ENCODE data around the gene KCNH1.

The KCNH1 gene

DNA sequence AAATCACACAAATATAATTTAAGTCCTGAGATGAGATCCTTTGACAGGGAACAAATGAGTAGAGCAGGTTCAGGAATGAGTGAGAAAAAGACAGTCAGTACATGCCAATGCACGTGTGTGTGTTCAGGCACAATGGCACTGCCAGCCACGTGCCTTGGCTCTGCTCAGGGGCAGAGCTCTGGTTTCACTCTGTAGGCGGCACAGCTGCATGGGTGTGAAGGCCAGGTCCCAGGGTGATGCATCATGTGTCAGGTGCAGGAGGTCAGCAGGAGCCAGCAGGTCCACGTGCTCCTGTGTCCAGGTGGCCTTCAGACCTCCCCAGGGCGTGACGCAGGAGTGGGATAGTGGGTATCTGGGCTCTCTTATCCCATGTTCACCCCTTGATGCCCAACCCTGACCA is 386.1 kb downstream of the KCNH1 start:
- H4K20me1 ChIP-seq (ENCODE audit: insufficient read depth): no peaks in the 10 kb centered on the region
- no peaks in the 10 kb centered on the region for H3K4me1 ChIP-seq (ENCODE audit: low read depth, poor library complexity, severe bottlenecking)
- H3K27me3 ChIP-seq (ENCODE audit: insufficient read depth, low read depth): no peaks in the 10 kb centered on the region
- no peak overlapping the region for H3K4me2 ChIP-seq
- no peaks in the 10 kb centered on the region for H3K79me2 ChIP-seq (ENCODE audit: insufficient read depth, low read depth)
- TF ChIP-seq, protein P1, sequence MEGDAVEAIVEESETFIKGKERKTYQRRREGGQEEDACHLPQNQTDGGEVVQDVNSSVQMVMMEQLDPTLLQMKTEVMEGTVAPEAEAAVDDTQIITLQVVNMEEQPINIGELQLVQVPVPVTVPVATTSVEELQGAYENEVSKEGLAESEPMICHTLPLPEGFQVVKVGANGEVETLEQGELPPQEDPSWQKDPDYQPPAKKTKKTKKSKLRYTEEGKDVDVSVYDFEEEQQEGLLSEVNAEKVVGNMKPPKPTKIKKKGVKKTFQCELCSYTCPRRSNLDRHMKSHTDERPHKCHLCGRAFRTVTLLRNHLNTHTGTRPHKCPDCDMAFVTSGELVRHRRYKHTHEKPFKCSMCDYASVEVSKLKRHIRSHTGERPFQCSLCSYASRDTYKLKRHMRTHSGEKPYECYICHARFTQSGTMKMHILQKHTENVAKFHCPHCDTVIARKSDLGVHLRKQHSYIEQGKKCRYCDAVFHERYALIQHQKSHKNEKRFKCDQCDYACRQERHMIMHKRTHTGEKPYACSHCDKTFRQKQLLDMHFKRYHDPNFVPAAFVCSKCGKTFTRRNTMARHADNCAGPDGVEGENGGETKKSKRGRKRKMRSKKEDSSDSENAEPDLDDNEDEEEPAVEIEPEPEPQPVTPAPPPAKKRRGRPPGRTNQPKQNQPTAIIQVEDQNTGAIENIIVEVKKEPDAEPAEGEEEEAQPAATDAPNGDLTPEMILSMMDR (conservative IDR thresholded peaks at IDR 0.05; ENCODE audit: low read depth, low read length): no peak
- no peak overlapping the region for H3K27ac ChIP-seq
- H2AFZ ChIP-seq (ENCODE audit: low read depth): no peak overlapping the region
- H3K4me3 ChIP-seq (IDR thresholded peaks at IDR 0.05; ENCODE audit: insufficient read depth, low read depth, low read length): no peak overlapping the region
- no peak overlapping the region for H3K9ac ChIP-seq
- no peaks in the 10 kb centered on the region for H3K36me3 ChIP-seq (ENCODE audit: insufficient read depth)

DNA sequence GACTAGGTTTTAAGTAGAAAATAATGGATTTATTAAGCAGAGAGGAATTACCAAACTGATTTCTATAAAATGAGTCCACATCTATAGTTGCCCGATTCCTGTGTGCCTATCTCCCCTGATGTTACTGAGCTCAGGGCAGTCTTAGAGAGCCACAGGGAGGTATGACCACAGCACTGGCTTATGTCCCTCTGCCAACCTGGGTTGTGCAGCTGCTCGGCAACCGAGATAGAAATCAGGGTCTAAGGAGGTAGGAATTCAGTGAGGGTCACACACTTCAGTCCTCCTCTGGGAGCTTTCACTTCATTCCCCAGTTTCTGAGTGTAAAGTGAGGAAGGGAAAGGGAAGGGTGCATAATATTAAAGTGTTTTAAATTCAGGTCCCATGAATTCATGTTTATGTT is 386.8 kb downstream of the KCNH1 start:
- no peaks in the 10 kb centered on the region for H3K36me3 ChIP-seq (ENCODE audit: insufficient read depth)
- H3K27me3 ChIP-seq (ENCODE audit: insufficient read depth, low read depth): no peaks in the 10 kb centered on the region
- H2AFZ ChIP-seq (ENCODE audit: low read depth): no peak overlapping the region
- no peaks in the 10 kb centered on the region for H3K4me1 ChIP-seq (ENCODE audit: low read depth, poor library complexity, severe bottlenecking)
- no peak overlapping the region for H3K27ac ChIP-seq
- no peak overlapping the region for H3K4me2 ChIP-seq
- no peaks in the 10 kb centered on the region for H4K20me1 ChIP-seq (ENCODE audit: insufficient read depth)
- H3K9ac ChIP-seq: no peak overlapping the region
- TF ChIP-seq, protein P1 (conservative IDR thresholded peaks at IDR 0.05; ENCODE audit: low read depth, low read length): no peak
- no peak overlapping the region for H3K4me3 ChIP-seq (IDR thresholded peaks at IDR 0.05; ENCODE audit: insufficient read depth, low read depth, low read length)
- H3K79me2 ChIP-seq (ENCODE audit: insufficient read depth, low read depth): no peaks in the 10 kb centered on the region

DNA sequence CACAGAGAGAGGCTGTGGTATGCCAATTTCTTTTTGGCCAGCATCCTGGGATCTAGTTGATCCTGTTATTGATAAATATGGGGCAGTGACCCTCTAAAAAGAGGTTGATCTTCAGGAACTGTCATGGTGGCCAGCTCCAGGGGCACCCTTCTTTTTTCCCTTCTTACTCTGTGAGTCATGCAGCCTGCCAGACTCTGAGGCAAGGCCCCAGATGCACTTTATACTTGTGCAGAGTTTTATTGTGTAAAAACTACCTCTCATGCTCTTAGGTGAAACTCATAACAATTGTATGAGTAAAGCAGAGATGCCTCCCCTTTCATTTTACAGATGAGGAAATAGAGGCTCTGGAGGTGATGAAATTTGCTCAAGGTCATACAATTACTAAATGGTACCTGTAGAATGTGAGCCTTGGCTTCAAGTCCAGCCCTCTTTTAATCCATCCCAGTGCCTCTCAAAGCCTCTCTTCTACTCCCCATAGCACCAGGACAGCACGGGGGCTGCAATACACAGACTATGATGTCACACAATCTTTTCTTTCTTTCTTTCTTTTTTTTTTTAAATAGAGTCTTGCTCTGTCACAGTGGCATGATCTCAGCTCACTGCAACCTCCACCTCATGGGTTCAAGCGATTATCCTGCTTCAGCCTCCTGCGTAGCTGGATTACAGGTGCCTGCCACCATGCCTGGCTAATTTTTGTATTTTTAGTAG is 387.8 kb downstream of the KCNH1 start:
- H3K79me2 ChIP-seq (ENCODE audit: insufficient read depth, low read depth): no peaks in the 10 kb centered on the region
- H4K20me1 ChIP-seq (ENCODE audit: insufficient read depth): no peaks in the 10 kb centered on the region
- no peaks in the 10 kb centered on the region for H3K27me3 ChIP-seq (ENCODE audit: insufficient read depth, low read depth)
- H3K4me1 ChIP-seq (ENCODE audit: low read depth, poor library complexity, severe bottlenecking): no peaks in the 10 kb centered on the region
- no peak overlapping the region for H3K4me3 ChIP-seq (IDR thresholded peaks at IDR 0.05; ENCODE audit: insufficient read depth, low read depth, low read length)
- H3K4me2 ChIP-seq: no peak overlapping the region
- H3K36me3 ChIP-seq (ENCODE audit: insufficient read depth): no peaks in the 10 kb centered on the region
- no peak overlapping the region for H3K9ac ChIP-seq
- H3K27ac ChIP-seq: no peak overlapping the region
- no peak overlapping the region for H2AFZ ChIP-seq (ENCODE audit: low read depth)
- TF ChIP-seq, protein P1 (conservative IDR thresholded peaks at IDR 0.05; ENCODE audit: low read depth, low read length): no peak

DNA sequence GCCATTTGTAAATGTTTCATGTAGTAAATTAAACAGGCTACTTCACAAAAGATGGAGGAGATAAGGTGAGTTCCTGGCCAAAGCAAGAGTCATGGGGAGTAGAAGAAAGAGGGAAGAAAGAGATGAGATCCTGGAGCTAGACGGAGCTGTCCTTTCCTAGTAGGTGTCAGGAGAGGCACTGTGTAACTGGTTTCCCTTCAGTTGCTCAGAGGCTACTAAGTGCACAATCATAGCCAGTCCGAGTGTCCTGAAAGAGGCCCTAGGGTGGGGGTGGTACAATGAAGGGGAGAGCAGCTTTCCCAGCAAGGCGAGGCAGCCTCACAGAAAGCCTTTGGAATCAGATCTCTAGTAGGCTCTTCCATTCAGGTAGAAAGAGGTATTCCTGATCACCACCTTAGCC is 390.9 kb downstream of the KCNH1 start:
- Histone ChIP-seq H3K4me3 (IDR thresholded peaks at IDR 0.05; ENCODE audit: insufficient read depth, low read depth, low read length) (no peak overlapping the region), H3K27ac (no peak overlapping the region), H4K20me1 (ENCODE audit: insufficient read depth) (no peaks in the 10 kb centered on the region), H3K9ac (no peak overlapping the region), H3K79me2 (ENCODE audit: insufficient read depth, low read depth) (no peaks in the 10 kb centered on the region), H3K4me1 (ENCODE audit: low read depth, poor library complexity, severe bottlenecking) (no peaks in the 10 kb centered on the region), H3K36me3 (ENCODE audit: insufficient read depth) (no peaks in the 10 kb centered on the region), H3K27me3 (ENCODE audit: insufficient read depth, low read depth) (no peaks in the 10 kb centered on the region), H3K4me2 (no peak overlapping the region), H2AFZ (ENCODE audit: low read depth) (no peak overlapping the region)
- TF ChIP-seq, protein P1 (conservative IDR thresholded peaks at IDR 0.05; ENCODE audit: low read depth, low read length): no peak
